ENCODE results near the gene LAMTOR4.

LAMTOR4 gene

GRCh38 chr7:100153708-100154535 lies 5.2 kb downstream of the LAMTOR4 start:
- DNase-seq, result no peak

- DNase-seq, result peak in 1 of 2 donors; percentile 25
Observed at GRCh38 chr7:100154651-100155491, 6.2 kb downstream of the LAMTOR4 start.

- no peak for DNase-seq
Observed at GRCh38 chr7:100155553-100156317, 7.0 kb downstream of the LAMTOR4 start.

- DNase-seq, result peak; percentile 56 to 77
Observed at GRCh38 chr7:100156331-100157068, 7.8 kb downstream of the LAMTOR4 start.

DNA sequence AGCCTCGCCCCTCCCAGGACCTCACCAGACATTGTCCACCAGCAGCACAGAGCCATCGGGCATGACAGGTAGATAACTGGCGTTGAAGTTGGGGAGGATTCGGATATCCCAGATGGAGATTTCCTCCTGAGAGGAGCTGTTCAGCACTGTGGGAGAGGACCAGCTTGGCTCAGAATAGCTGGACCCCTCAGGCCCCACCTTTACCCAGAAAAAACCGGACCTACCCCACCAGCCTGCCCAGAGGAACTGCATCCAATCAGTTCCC lies 8.3 kb downstream of the LAMTOR4 start:
- no peak for DNase-seq

GRCh38 chr7:100157334-100158228 lies 8.9 kb downstream of the LAMTOR4 start:
- peak; percentile 69 to 86 for DNase-seq

- peak; percentile 84 to 90 for DNase-seq
Observed at GRCh38 chr7:100158229-100159098, 9.7 kb downstream of the LAMTOR4 start, which contains the start of gene TRAPPC14. Gene TRAPPC14 (minus strand): TSS chr7:100158723. CDS start chr7:100158499, 224 bp downstream.

DNA sequence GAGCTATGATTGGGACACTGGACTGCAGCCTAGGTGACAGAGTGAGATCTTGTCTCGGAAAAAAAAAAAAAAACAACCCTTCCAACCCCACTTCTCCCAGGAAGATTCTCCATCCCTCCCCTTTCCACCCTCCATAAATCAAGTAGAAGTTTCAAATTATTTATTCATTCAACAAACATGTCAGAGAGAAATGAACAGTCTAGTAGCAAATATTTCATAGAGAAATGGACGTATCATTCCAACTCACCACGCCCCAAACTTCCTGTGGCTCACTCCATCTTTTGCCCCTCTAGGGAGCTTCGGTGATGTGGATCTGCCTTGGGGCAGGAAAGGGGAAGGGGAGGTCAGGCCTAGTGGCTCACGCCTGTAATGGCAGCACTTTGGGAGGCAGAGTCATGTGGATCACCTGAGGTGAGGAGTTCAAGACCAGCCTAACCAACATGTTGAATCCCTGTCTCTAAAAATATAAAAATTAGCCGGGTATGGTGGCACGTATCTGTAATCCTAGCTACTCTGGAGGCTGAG lies 10.4 kb downstream of the LAMTOR4 start:
- peak; percentile 20 to 26 for DNase-seq

- DNase-seq, result no peak
Observed at GRCh38 chr7:100160067-100160466, 11.3 kb downstream of the LAMTOR4 start.

DNA sequence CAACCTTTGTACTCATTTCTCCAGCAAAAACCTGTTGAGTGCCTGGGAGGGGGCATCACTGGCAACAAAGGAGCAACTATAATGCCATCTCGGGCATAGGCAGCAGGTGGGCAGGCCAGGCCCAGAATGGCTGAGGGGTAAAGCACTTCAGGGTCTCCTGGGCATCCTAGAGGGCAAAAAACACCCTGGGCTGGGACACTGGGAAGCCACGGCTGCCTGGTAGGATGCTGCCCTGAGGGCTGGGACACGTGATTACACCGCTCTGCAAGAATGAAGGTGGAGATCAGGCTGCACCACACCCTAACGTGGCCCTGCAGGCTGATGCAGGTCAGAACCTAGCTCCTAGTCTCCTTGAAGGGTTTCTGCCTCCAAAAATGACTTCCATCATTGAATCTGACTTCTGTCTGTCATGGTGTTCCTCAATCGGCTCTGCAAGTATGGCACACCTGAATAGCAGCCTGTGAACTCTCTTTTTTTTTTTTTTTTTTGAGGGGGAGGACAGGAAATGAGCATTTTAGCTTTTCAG lies 14.4 kb downstream of the LAMTOR4 start:
- no peak for DNase-seq

- DNase-seq, result no peak
Observed at GRCh38 chr7:100163871-100164270, 15.2 kb downstream of the LAMTOR4 start.

GRCh38 chr7:100166317-100166940 lies 17.7 kb downstream of the LAMTOR4 start:
- no peak for DNase-seq

DNA sequence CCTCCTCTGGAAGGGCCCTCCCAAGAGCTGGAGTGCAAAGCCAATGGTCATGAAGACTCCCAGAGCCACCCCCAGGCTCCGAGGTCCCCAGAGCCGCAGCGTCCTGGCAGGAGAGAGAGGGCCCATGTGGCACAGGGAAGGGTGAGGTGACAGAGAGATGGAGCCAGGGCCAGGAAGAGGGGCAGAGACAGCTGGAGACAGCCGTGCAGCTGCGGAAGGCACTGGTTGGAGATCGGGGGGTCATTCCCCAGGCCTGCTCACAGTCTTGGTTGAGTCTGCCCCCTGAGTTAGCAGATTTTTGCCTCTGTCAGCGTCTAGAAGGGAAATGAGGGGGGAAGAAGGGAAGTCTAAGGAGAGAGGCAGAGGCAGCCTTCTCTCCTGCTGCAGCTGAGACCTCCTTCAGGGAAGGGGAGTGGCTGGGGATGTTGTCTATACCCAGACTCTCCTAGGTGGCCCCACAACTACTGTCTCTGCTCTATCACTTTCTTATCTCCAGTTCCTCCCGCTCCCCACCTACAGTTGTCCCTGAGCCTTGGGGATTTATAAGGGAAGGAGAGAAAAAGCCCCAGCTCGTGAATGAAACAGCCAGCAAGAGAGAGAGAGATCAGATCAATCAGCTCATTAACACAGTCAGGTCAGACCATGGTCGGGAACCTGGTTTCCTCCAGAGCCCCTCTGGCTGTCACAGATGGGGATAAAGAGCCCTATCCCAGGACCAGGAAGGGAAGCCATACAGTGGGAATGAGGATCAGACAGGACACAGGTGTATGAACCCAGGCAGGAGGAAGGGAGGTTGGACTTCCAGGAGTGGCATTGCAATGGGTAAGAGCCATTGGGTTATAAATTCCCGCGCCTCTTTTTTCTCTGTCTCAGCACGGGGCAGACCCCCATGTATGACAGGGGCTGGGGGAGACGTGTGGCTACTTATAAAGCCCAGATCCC lies 18.5 kb downstream of the LAMTOR4 start:
- DNase-seq, result no peak

DNA sequence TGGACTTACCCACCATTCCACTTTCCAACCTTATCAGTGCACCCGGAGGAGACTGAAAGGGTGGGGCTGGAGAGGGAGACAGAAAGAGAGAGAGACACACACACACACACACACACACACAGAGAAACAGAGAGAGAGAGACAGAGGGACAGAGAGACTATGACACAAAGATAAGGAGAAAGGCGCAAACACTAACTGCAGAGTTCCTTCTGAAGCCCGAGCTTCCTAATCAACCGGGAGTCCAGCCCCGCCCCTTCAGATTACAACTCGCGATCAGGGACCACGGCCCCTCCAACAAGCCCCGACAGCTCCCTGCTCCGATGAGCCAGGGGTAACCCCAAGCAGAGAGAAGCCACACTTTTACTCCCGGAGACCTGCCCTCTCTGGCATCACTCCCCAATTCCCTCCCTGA lies 19.2 kb downstream of the LAMTOR4 start:
- no peak for DNase-seq

GRCh38 chr7:100169147-100169850 lies 20.6 kb downstream of the LAMTOR4 start:
- DNase-seq, result no peak

- DNase-seq, result no peak
Observed at GRCh38 chr7:100170101-100170897, 21.6 kb downstream of the LAMTOR4 start.
